ENCODE data around the gene MATN3. TPM values are rescaled to one million over a fixed set of nuclear protein-coding genes. Genes with fewer than 3 reads are reported as not detected.

The MATN3 gene
- total RNA-seq, 1 donor: 3.0 TPM

GRCh38 chr2:20005891-20006470 lies 6.5 kb downstream of the MATN3 start:
- TF ChIP-seq CTCF (IDR thresholded peaks at IDR 0.05; ENCODE audit: insufficient read depth, low read depth, low read length): no peak
- H3K4me3 ChIP-seq (ENCODE audit: low read depth, low read length): no peak overlapping the region
- DNase-seq (ENCODE audit: low read depth): no peak

DNA sequence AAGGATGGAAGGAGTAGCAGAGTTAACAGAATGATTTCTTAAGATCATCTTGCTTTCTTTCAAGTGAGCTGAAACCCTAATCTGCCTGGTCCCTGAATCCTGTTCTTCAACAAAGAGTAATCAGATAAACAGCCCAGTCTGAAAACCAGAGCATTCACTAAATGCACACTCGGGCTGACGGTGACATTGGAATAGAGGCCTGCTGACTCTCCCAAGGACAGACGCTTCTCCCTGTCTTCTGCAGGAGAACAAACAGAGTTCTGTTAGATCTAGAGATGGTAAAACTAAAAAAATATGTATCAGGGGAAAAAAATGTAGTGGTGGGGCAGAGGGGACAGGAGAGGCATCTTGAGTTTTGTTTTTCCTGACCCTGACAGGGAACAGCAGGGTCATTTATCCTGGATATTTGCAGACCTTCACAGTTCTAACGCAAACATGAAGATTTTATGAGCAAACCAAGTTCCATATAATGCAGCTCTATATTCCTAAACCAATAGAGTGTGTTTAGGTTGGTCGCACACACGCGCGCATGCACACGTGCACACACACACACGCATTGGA lies 7.3 kb downstream of the MATN3 start:
- DNase-seq (ENCODE audit: low read depth): no peak
- no peak overlapping the region for H3K4me3 ChIP-seq (ENCODE audit: low read depth, low read length)
- no peak for TF ChIP-seq CTCF (IDR thresholded peaks at IDR 0.05; ENCODE audit: insufficient read depth, low read depth, low read length)

DNA sequence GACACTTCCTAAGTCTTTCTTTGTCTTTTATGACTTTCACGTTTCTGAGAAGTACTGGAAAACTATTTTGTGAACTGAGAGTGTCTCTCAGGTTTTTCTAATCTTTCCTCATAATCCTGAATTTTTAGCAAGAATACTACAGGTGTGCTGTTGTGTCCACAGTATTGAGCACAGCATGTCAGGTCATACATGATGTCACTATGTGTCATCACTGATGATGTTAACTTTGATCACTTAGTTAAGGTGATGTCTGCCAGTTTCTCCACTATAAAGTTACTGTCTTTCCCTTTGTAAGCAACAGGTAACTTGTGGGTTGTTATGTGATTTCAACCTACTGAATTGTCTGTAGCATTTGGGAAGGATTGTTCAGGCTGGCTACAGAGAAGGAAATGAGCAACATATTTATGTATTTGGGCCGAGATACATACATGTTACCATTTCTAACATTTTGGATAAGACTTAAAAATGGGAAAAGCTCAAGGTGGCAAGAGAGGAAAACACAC lies 11.1 kb downstream of the MATN3 start:
- DNase-seq (ENCODE audit: low read depth): no peak
- TF ChIP-seq CTCF (IDR thresholded peaks at IDR 0.05; ENCODE audit: insufficient read depth, low read depth, low read length): no peak
- H3K4me3 ChIP-seq (ENCODE audit: low read depth, low read length): no peak overlapping the region

DNA sequence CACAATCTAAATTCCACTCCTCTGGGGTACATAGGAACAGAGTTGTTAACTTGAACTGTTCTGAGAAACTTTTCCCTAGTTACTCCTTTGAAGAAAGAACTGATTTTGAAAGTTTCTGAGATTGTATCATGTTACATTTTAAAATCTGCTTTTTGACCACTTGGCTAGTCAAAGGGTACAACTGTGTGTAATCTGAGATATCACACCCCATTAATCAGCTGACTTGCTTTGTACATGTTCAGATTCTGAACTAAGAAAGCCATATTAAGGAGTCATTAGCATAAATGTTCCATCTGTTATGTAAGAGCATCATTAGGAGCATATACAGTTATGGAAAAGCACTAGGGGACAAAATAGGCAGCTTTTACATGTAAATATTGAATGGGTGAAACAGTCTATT lies 18.7 kb downstream of the MATN3 start:
- TF ChIP-seq CTCF (IDR thresholded peaks at IDR 0.05; ENCODE audit: insufficient read depth, low read depth, low read length): no peak
- no peak overlapping the region for H3K4me3 ChIP-seq (ENCODE audit: low read depth, low read length)
- DNase-seq (ENCODE audit: low read depth): no peak

GRCh38 chr2:19991895-19992294 lies 20.6 kb downstream of the MATN3 start:
- no peak for TF ChIP-seq CTCF (IDR thresholded peaks at IDR 0.05; ENCODE audit: insufficient read depth, low read depth, low read length)
- no peak overlapping the region for H3K4me3 ChIP-seq (ENCODE audit: low read depth, low read length)
- no peak for DNase-seq (ENCODE audit: low read depth)

GRCh38 chr2:19990416-19990728 lies 22.1 kb downstream of the MATN3 start:
- H3K4me3 ChIP-seq (ENCODE audit: low read depth, low read length): peak overlapping the region; percentile 85
- peak; percentile 6 for DNase-seq (ENCODE audit: low read depth)
- TF ChIP-seq CTCF (IDR thresholded peaks at IDR 0.05; ENCODE audit: insufficient read depth, low read depth, low read length): no peak
